ENCODE measurements around the gene LCE4A. TPM values are rescaled to one million over a fixed set of nuclear protein-coding genes. Genes with fewer than 3 reads are reported as not detected.

LCE4A gene
- total RNA-seq, 2 experiments from 2014 or later = not detected

DNA sequence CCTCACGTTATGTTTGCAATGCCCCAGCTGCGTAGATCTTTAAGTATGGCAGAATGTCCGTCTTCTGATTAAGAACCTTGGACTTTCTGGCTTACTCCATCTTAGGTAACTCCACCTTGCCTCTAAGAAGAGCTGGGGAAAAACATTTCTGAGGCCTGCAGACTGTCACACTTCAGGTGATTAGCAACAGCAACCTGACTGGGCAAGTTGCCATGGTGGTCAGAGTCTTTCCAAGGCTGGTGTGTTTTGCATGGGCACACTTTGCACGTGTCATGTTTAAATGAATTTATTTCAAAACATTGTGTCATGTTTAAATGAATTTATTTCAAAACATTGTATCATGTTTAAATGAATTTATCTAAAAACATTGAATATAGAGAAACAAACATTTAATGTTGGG is 50.7 kb downstream of the LCE4A start:
- H3K27ac Mint-ChIP-seq = no peak overlapping the region
- peaks cover 8% of the 10 kb centered on the region for H3K27me3 Mint-ChIP-seq
- H3K36me3 Mint-ChIP-seq = no peaks in the 10 kb centered on the region
- no peak for DNase-seq
- H3K4me3 Mint-ChIP-seq = no peak overlapping the region
- H3K9me3 Mint-ChIP-seq (ENCODE audit: low read depth) = no peaks in the 10 kb centered on the region
- CTCF ChIA-PET = no interaction called here
- no peak for ATAC-seq
- H3K4me1 Mint-ChIP-seq = no peaks in the 10 kb centered on the region

Other genes starting within 250 kb of the LCE4A start
- gene LCE5A, start 197.4 kb upstream of the LCE4A start, total RNA-seq = not detected
- not detected for gene CRCT1, start 193.7 kb upstream of the LCE4A start, total RNA-seq
- gene LCE3E, start 141.4 kb upstream of the LCE4A start, total RNA-seq = not detected
- not detected for gene LCE3D, start 127.6 kb upstream of the LCE4A start, total RNA-seq
- gene LCE3C, start 107.9 kb upstream of the LCE4A start, total RNA-seq = not detected
- not detected for gene LCE3B, start 94.3 kb upstream of the LCE4A start, total RNA-seq
- gene LCE3A, start 85.1 kb upstream of the LCE4A start, total RNA-seq = not detected
- gene LCE2D, start 44.8 kb upstream of the LCE4A start, total RNA-seq = not detected
- not detected for gene LCE2C, start 32.9 kb upstream of the LCE4A start, total RNA-seq
- not detected for gene LCE2B, start 22.0 kb upstream of the LCE4A start, total RNA-seq
- not detected for gene LCE2A, start 9.8 kb upstream of the LCE4A start, total RNA-seq
- not detected for gene KPRP, start 49.9 kb downstream of the LCE4A start, total RNA-seq
- gene LCE1F, start 67.0 kb downstream of the LCE4A start, total RNA-seq = not detected
- gene LCE1E, start 78.1 kb downstream of the LCE4A start, total RNA-seq = not detected
- gene LCE1D, start 88.6 kb downstream of the LCE4A start, total RNA-seq = not detected
- not detected for gene LCE1C, start 98.5 kb downstream of the LCE4A start, total RNA-seq
- not detected for gene LCE1B, start 103.8 kb downstream of the LCE4A start, total RNA-seq
- gene LCE1A, start 119.3 kb downstream of the LCE4A start, total RNA-seq = not detected
- not detected for gene LCE6A, start 134.7 kb downstream of the LCE4A start, total RNA-seq
- gene LCE7A, start 151.8 kb downstream of the LCE4A start, total RNA-seq = not detected
- not detected for gene SMCP, start 170.2 kb downstream of the LCE4A start, total RNA-seq
- gene IVL, start 200.4 kb downstream of the LCE4A start, total RNA-seq = not detected
- gene SPRR5, start 239.0 kb downstream of the LCE4A start, total RNA-seq = not detected

All from activated CD8-positive, alpha-beta memory T cell treated with anti-CD3 and anti-CD28 coated beads, Interleukin-2, amount 10 ng/mL, durations not matched to agents 7 days and 5 days (primary cell).